HG03460 (cell line): Measurements from ENCODE around the gene NFATC3.

ENCODE experiments used
- ATAC-seq: cut with Tn5 transposase; IDR thresholded peaks from one replicate; pipeline ENCODE4 v1.9.1; 2021; ENCODE audit not compliant: unreplicated experiment

Gene NFATC3

DNA sequence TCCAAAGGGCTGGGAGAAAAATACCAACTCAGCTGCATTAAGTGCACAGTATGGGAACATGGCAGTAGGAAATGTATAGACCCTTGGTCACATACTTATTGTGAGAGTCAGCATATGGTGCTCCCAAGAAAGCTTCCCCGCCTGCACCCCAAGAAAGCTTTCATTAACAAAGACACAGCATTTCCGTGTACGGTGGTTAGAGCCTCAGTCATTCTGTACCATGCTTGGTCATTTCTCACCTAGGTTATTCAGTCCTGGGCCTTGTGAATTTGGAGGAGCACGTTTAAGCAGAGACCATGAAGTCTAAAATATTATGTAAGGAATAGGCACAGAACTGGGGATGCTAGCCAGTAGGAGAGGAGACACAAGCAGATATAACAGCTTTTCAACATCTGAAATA is 94.7 kb downstream of the NFATC3 start:
- ATAC-seq, result no peak

GRCh38 chr16:68183046-68183445 is 97.9 kb downstream of the NFATC3 start:
- no peak for ATAC-seq

- ATAC-seq, result no peak
These were observed 101.7 kb downstream of the NFATC3 start for GRCh38 chr16:68186877-68187276.

- ATAC-seq, result no peak
These were observed 102.3 kb downstream of the NFATC3 start for GRCh38 chr16:68187505-68187904.

GRCh38 chr16:68188170-68188569 is 103.0 kb downstream of the NFATC3 start:
- no peak for ATAC-seq

DNA sequence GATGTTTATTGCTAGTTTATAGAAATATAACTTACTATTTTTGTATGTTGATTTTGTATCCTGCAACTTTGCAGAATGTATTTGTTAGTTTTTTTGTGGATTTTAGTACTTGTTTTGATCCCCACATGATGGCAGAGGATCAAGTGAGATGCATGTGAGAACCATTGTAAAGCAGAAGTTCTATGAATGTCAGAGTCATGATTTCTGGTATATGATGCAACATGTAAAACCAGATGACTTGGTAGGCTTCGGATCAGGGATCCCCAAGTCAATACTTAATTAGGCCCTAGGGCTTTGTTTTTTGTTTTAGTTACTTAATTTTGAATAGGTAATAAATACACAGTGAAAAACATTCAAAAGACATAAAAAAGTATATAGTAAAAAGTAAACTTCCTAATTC is 104.9 kb downstream of the NFATC3 start:
- ATAC-seq, result no peak

- ATAC-seq, result no peak
These were observed 105.8 kb downstream of the NFATC3 start for GRCh38 chr16:68190736-68191510.

- ATAC-seq, result no peak
These were observed 109.1 kb downstream of the NFATC3 start for GRCh38 chr16:68194251-68194650.

DNA sequence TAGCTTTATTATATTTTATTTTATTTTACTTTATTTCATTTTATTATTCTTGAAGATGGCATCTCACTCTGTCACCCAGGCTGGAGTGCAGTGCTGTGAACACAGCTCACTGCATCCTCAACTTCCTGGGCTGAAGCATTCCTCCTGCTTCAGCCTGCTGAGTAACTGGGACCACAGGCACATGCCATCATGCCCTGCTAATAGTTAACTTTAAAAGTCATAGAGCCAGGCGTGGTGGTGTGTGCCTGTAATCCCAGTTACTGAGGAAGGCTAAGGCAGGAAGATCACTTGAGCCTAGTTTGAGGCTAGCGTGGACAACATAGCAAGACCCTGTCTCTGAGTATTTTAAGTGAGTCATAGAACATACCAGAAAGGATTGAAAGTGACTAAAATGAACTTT is 112.1 kb downstream of the NFATC3 start:
- ATAC-seq, result no peak

- ATAC-seq, result no peak
These were observed 115.1 kb downstream of the NFATC3 start for GRCh38 chr16:68200088-68200783.

DNA sequence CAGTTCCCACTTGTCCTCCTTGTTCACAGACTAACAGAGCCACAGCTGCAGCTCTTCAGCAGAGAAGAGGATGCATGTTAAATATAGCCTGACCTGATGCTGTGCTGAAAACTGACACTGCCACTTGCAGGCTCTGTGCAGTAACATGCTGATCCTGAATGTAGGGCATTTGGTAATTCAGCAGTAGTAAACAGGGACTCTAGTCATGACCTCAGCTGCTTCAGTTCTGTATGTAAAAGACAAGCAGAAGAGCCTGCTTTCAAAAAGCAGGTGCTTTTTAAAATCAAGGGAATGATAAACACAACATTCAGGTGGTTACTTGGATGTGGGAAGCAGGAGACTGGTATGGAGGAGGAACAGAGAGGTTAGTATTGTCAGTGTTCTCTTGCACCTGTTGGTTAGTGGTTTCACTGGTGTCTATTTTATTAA is 116.9 kb downstream of the NFATC3 start:
- no peak for ATAC-seq

GRCh38 chr16:68206245-68206644 is 121.1 kb downstream of the NFATC3 start:
- ATAC-seq, result no peak

GRCh38 chr16:68214726-68215125 is 129.6 kb downstream of the NFATC3 start:
- no peak for ATAC-seq

GRCh38 chr16:68215302-68215701 is 130.1 kb downstream of the NFATC3 start:
- ATAC-seq, result no peak

DNA sequence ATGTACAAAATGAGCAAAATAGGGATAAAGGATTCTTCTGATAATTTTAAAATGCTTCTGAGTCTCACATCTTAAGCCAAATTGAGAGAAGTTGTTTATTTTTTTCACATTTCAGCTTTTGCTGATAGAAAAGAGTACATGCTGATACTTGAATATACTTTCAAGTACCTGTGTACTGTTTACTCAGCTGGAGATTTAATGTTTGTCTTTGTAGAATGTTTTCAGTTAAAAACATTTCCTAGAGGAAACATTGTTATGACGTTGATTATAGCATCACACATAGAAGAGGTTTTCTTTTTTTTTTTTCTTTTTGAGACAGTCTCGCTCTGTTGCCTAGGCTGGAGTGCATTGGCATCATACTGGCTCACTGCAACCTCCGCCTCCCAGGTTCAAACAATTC is 131.1 kb downstream of the NFATC3 start:
- no peak for ATAC-seq

- no peak for ATAC-seq
These were observed 132.3 kb downstream of the NFATC3 start for GRCh38 chr16:68217506-68217905.

DNA sequence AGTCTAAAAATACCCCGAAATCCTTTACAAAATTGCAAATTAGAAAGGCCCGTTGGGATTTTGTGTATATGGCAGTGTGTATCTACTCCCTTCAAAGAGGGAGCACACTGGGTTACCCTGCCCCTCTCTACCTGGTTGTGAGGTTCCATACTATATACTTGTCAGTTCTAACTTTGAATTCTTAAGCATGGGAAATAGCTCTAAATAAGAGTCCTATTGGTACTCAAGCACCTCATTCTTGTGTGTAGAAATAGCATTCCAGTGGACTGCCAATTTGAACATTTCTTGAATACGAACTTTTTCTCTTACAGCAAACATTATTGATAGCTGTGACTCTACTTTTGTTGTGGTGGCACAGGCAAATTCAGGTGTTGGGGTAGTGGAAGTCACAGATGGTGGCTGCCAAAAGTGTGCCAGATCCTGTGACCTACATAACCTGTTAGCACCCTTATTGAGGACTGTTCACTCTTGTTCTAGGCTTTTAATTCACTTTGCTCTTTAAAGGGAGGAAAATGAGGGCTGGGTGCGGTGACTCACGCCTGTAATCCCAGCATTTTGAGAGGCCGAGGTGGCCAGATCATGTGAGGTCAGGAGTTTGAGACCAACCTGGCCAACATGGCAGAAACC is 134.7 kb downstream of the NFATC3 start:
- no peak for ATAC-seq

GRCh38 chr16:68223072-68223471 is 137.9 kb downstream of the NFATC3 start:
- no peak for ATAC-seq

- no peak for ATAC-seq
These were observed 140.9 kb downstream of the NFATC3 start for GRCh38 chr16:68226116-68226515.

DNA sequence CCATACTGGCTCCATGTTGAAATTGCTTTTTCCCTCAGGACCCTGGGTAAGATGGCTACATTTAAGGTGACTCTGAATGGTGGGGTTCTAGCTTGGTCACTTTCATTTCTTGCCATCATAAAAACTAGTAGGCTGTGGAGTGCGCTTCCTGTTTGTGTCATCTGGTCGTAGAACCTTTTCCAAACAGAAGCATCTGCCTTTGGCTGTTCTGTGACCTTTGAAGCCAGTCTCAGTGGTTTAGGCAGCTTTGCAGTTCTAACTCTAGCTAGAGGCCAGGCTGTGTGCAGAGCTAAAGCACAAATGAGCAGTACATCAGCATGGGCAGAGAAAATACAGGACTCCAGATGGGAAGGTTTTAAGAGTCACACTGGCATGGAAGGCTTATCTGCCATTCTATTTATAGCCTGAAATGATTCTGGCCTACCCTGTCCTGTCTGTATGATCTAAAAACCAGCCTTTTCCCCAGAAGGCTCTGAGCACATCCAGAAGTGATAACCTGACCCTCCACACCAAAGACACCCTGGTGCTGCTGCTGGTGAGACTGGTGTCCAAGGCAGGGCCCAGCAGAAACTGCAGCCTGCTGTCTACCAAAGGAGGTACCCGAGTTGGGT is 142.1 kb downstream of the NFATC3 start:
- no peak for ATAC-seq

DNA sequence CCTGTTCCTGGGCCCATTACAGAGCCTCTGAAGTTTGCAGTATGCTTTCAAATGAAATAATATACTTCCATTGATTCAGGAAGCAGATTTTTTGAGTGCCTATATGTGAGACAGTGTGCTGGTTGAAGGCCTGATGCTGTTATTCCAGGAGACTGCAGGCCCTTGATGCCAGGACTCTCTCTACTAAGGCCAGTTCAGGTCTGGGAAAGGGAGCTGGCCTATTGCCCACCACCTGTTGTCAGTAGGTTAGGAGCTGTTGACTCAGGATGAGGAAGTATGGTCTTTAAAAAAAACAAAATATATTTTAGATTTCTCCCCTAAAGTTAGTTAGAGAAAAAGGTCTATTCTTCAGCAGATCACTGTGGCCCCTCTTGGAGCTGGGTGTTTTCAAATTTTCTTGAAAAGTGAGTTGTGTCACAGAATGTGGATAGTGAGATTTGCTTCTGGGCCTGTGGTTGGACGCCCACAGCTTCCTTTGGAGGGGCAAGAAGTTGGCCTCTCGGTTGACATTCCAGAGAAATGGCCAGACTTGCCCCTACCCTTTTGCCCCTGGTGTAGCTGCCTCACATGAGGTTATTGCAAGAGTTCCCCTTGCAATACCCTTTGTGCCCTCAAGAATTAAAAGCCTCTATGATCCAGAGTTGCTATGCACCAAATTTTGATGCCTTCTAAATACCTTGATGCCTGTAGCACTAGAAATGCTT is 142.8 kb downstream of the NFATC3 start:
- ATAC-seq, result no peak
